Neural cell (in vitro differentiated cells): ENCODE data around the gene RAPGEF2. TPM values are rescaled to one million over a fixed set of nuclear protein-coding genes. Genes with fewer than 3 reads are reported as not detected.

Source experiments
- H2AFZ ChIP-seq: fragments of 200-600, 300-800 bp; sonication (generic), shearing (Covaris generic); 2 replicates; pipeline ENCODE4 v1.6.0; 2014; ENCODE audit warnings: low read depth, mild to moderate bottlenecking, antibody characterized with exemption, low read length, moderate library complexity
- H3F3A ChIP-seq: fragments of 200-600 bp; shearing (Covaris generic); 2 replicates; pipeline ENCODE4 v1.6.1; 2016; ENCODE audit warnings: mild to moderate bottlenecking, moderate library complexity, mixed read lengths, antibody characterized with exemption, low read length; ENCODE audit not compliant: insufficient read depth, poor library complexity, severe bottlenecking
- H3K27ac ChIP-seq: fragments of 200-600, 300-800 bp; sonication (generic), shearing (Covaris generic); 2 replicates; pipeline ENCODE4 v1.5.1; 2014; ENCODE audit warnings: mild to moderate bottlenecking, low read length, moderate library complexity
- H3K27me3 ChIP-seq: fragments of 300-800, 200-600 bp; sonication (generic), shearing (Covaris generic); 2 replicates; pipeline ENCODE4 v1.6.0; 2014; ENCODE audit warnings: mild to moderate bottlenecking, low read depth, low read length, moderate library complexity; ENCODE audit not compliant: insufficient read depth
- H3K36me3 ChIP-seq: fragments of 300-800, 200-600 bp; sonication (generic), shearing (Covaris generic); 2 replicates; pipeline ENCODE4 v1.5.1; 2014; ENCODE audit warnings: mild to moderate bottlenecking, antibody characterized with exemption, low read length, moderate library complexity; ENCODE audit not compliant: insufficient read depth
- H3K4me2 ChIP-seq: fragments of 300-800, 200-600 bp; sonication (generic), shearing (Covaris generic); 2 replicates; pipeline ENCODE4 v1.6.0; 2014; ENCODE audit warnings: mild to moderate bottlenecking, low read length
- H3K4me3 ChIP-seq: fragments of 300-800, 200-600 bp; sonication (generic), shearing (Covaris generic); 2 replicates; pipeline ENCODE4 v1.5.1; 2014; ENCODE audit warnings: mild to moderate bottlenecking, low read length, moderate library complexity
- H3K79me2 ChIP-seq: fragments of 200-600 bp; shearing (Covaris generic); replicated peaks from 2 replicates; pipeline ENCODE4 v1.6.0; 2014; ENCODE audit warnings: mild to moderate bottlenecking, low read length, moderate library complexity; ENCODE audit not compliant: insufficient read depth
- H3K9ac ChIP-seq: fragments of 300-800, 200-600 bp; sonication (generic), shearing (Covaris generic); 2 replicates; pipeline ENCODE4 v1.6.1; 2016; ENCODE audit warnings: mild to moderate bottlenecking, low read length, mixed read lengths
- H3K9me2 ChIP-seq: fragments of 200-600 bp; shearing (Covaris generic); 2 replicates; pipeline ENCODE4 v1.6.1; 2016; ENCODE audit warnings: mild to moderate bottlenecking, low read length, mixed read lengths; ENCODE audit not compliant: insufficient read depth
- H3K9me3 ChIP-seq: fragments of 200-600, 300-800 bp; sonication (generic), shearing (Covaris generic); 2 replicates; pipeline ENCODE4 v1.6.1; 2016; ENCODE audit warnings: mild to moderate bottlenecking, mixed run types, low read length, moderate library complexity, mixed read lengths
- H4K20me1 ChIP-seq: fragments of 200-600 bp; shearing (Covaris generic); 2 replicates; pipeline ENCODE4 v1.6.1; 2016; ENCODE audit warnings: mild to moderate bottlenecking, mixed run types; ENCODE audit not compliant: insufficient read depth
- EP300 ChIP-seq: fragments of 450-650 bp; conservative IDR thresholded peaks from 2 replicates; pipeline ENCODE4 v1.6.1; 2014; ENCODE audit warnings: antibody characterized with exemption, mild to moderate bottlenecking, moderate library complexity; ENCODE audit not compliant: poor library complexity, severe bottlenecking
- EZH2 ChIP-seq: fragments of 200-600, 300-800 bp; shearing (Covaris generic), sonication (generic); IDR thresholded peaks from 2 replicates; pipeline ENCODE4 v1.6.1; 2014; ENCODE audit warnings: antibody characterized with exemption, low read length, borderline replicate concordance, mild to moderate bottlenecking; ENCODE audit not compliant: insufficient read depth, poor library complexity, severe bottlenecking
- MXI1 ChIP-seq: fragments of 450-650 bp; conservative IDR thresholded peaks from 2 replicates; pipeline ENCODE4 v1.6.1; 2014; ENCODE audit warnings: antibody characterized with exemption, mild to moderate bottlenecking; ENCODE audit not compliant: poor library complexity, severe bottlenecking
- POLR2AphosphoS5 ChIP-seq: IDR thresholded peaks from 2 replicates; pipeline ENCODE4 v1.6.1; 2012
- RAD21 ChIP-seq: fragments of 450-650 bp; conservative IDR thresholded peaks from 2 replicates; pipeline ENCODE4 v1.6.1; 2014; ENCODE audit warnings: antibody characterized with exemption, mild to moderate bottlenecking, moderate library complexity
- REST ChIP-seq: IDR thresholded peaks from 2 replicates; pipeline ENCODE4 v1.6.1; 2012; ENCODE audit warnings: borderline replicate concordance
- SMC3 ChIP-seq: fragments of 450-650 bp; conservative IDR thresholded peaks from 2 replicates; pipeline ENCODE4 v1.6.1; 2014; ENCODE audit warnings: antibody characterized with exemption, mild to moderate bottlenecking, moderate library complexity; ENCODE audit not compliant: poor library complexity
- TAF1 ChIP-seq: IDR thresholded peaks from 2 replicates; pipeline ENCODE4 v1.6.1; 2012; ENCODE audit warnings: low read depth
- polyA plus RNA-seq: library from polyadenylated mRNA; depleted of rRNA; stranded (reverse); fragments of >200 nt; gene quantifications from 2 replicates; pipeline ENCODE4 v1.2.3, GENCODE V29; 2014
- TF ChIP-seq, protein P1 (sequence below): fragments of 450-650 bp; IDR thresholded peaks from 2 replicates; pipeline ENCODE4 v1.5.1; 2014; ENCODE audit warnings: antibody characterized with exemption, mild to moderate bottlenecking, moderate library complexity; ENCODE audit not compliant: poor library complexity, severe bottlenecking

RAPGEF2 gene
- polyA plus RNA-seq, 1 donor from 2014 or later, result 134 TPM

DNA sequence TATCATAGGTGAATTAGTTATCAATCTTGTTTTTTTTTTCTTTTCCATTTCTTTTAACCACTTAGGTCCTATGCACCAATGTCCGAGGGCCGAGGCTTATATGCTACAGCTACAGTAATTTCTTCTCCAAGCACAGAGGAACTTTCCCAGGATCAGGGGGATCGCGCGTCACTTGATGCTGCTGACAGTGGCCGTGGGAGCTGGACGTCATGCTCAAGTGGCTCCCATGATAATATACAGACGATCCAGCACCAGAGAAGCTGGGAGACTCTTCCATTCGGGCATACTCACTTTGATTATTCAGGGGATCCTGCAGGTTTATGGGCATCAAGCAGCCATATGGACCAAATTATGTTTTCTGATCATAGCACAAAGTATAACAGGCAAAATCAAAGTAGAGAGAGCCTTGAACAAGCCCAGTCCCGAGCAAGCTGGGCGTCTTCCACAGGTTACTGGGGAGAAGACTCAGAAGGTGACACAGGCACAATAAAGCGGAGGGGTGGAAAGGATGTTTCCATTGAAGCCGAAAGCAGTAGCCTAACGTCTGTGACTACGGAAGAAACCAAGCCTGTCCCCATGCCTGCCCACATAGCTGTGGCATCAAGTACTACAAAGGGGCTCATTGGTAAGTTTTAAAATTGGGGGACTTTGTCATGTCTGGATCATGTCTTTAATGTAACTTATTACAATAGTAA lies 250.7 kb downstream of the RAPGEF2 start:
- no peaks in the 10 kb centered on the region for H3F3A ChIP-seq
- no peaks in the 10 kb centered on the region for H3K9me2 ChIP-seq
- no peaks in the 10 kb centered on the region for H3K79me2 ChIP-seq
- H3K9ac ChIP-seq, result no peak overlapping the region
- H3K4me3 ChIP-seq, result no peak overlapping the region
- no peaks in the 10 kb centered on the region for H3K27me3 ChIP-seq
- H3K36me3 ChIP-seq, result peaks cover 34% of the 10 kb centered on the region
- no peaks in the 10 kb centered on the region for H3K9me3 ChIP-seq
- no peak overlapping the region for H3K27ac ChIP-seq
- H4K20me1 ChIP-seq, result no peaks in the 10 kb centered on the region
- no peak for TF ChIP-seq POLR2AphosphoS5
- TF ChIP-seq RAD21, result no peak
- no peak for TF ChIP-seq EZH2
- TF ChIP-seq REST, result no peak
- TF ChIP-seq, protein P1, sequence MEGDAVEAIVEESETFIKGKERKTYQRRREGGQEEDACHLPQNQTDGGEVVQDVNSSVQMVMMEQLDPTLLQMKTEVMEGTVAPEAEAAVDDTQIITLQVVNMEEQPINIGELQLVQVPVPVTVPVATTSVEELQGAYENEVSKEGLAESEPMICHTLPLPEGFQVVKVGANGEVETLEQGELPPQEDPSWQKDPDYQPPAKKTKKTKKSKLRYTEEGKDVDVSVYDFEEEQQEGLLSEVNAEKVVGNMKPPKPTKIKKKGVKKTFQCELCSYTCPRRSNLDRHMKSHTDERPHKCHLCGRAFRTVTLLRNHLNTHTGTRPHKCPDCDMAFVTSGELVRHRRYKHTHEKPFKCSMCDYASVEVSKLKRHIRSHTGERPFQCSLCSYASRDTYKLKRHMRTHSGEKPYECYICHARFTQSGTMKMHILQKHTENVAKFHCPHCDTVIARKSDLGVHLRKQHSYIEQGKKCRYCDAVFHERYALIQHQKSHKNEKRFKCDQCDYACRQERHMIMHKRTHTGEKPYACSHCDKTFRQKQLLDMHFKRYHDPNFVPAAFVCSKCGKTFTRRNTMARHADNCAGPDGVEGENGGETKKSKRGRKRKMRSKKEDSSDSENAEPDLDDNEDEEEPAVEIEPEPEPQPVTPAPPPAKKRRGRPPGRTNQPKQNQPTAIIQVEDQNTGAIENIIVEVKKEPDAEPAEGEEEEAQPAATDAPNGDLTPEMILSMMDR, result no peak
- TF ChIP-seq MXI1, result no peak
- no peak for TF ChIP-seq SMC3
- TF ChIP-seq EP300, result no peak
- no peak for TF ChIP-seq TAF1
- no peak overlapping the region for H2AFZ ChIP-seq
- H3K4me2 ChIP-seq, result no peak overlapping the region

DNA sequence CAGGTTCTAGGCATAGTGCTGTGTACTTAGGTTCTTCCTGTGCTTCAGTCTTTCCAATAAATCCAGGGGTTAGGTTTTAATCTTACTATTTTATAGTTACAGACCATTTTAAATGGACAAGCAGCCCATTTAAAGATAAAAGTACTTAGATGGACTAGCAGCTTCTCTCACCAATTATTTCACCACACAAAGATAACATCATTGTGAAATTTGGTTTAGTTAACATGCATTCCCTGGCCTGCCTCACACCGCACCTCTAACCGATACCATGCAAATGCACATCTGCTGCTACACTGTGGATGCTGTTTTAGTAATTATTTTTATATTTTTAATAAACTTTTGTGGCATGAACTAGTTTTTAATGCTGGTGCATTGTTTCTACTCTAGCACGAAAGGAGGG lies 252.6 kb downstream of the RAPGEF2 start:
- peaks cover 28% of the 10 kb centered on the region for H3K36me3 ChIP-seq

More for the DNA sequence above, 252.6 kb downstream of the RAPGEF2 start:
- Histone ChIP-seq H3K4me2 (no peak overlapping the region), H4K20me1 (no peaks in the 10 kb centered on the region), H3K27ac (no peak overlapping the region), H3F3A (no peaks in the 10 kb centered on the region), H3K79me2 (no peaks in the 10 kb centered on the region), H2AFZ (no peak overlapping the region), H3K9ac (no peak overlapping the region), H3K4me3 (no peak overlapping the region), H3K9me2 (no peaks in the 10 kb centered on the region), H3K27me3 (no peaks in the 10 kb centered on the region), H3K9me3 (no peaks in the 10 kb centered on the region)
- TF ChIP-seq, protein P1, result no peak
